Calu3 (cell line): ENCODE measurements around the gene FOXD3. TPM values are rescaled to one million over a fixed set of nuclear protein-coding genes. Genes with fewer than 3 reads are reported as not detected.

ENCODE experiments used
- BruUV-seq: library from RNA; stranded (reverse); fragments of 400-500 nt; replicated peaks from 2 replicates; lab custom pipeline; 2021; lab: Mats Ljungman, UMichigan
- CTCF ChIA-PET: fragments of 300-600 bp; sonication (Branson Sonifier 250); formaldehyde crosslinking; loops from one replicate; lab custom pipeline; 2022; ENCODE audit warnings: antibody characterized with exemption; lab: Charles Lee
- DNase-seq: peaks from one replicate; pipeline ENCODE4 v3.0.0; 2022
- H3K27ac Mint-ChIP-seq: one replicate; pipeline ENCODE4 v1.8.0; 2022; ENCODE audit warnings: mixed read lengths; ENCODE audit not compliant: unreplicated experiment
- H3K27me3 Mint-ChIP-seq: one replicate; pipeline ENCODE4 v1.8.0; 2022; ENCODE audit warnings: mixed read lengths; ENCODE audit not compliant: unreplicated experiment
- H3K36me3 Mint-ChIP-seq: one replicate; pipeline ENCODE4 v1.8.0; 2022; ENCODE audit warnings: mild to moderate bottlenecking, moderate library complexity, mixed read lengths; ENCODE audit not compliant: insufficient read depth, unreplicated experiment
- H3K4me1 Mint-ChIP-seq: one replicate; pipeline ENCODE4 v1.8.0; 2022; ENCODE audit warnings: mild to moderate bottlenecking, low read depth, mixed read lengths; ENCODE audit not compliant: unreplicated experiment
- H3K4me3 Mint-ChIP-seq: one replicate; pipeline ENCODE4 v1.8.0; 2022; ENCODE audit warnings: mild to moderate bottlenecking, low read depth, moderate library complexity, mixed read lengths; ENCODE audit not compliant: unreplicated experiment
- H3K9me3 Mint-ChIP-seq: one replicate; pipeline ENCODE4 v1.8.0; 2022; ENCODE audit warnings: low read depth, mixed read lengths; ENCODE audit not compliant: unreplicated experiment
- CTCF ChIP-seq: fragments of 200-600 bp; IDR thresholded peaks from one replicate; pipeline ENCODE4 v1.8.0; 2022; ENCODE audit warnings: antibody characterized with exemption; ENCODE audit not compliant: unreplicated experiment
- intact Hi-C: fragments of 100-400 bp; cut with micrococcal nuclease; formaldehyde crosslinking; loops from one replicate; pipeline ENCODE4 v1.10.0; 2022; ENCODE audit not compliant: unreplicated experiment
- total RNA-seq: library from RNA; stranded (reverse); gene quantifications from 2 replicates; pipeline ENCODE4 v1.2.3, GENCODE V29; 2022

FOXD3 gene
- total RNA-seq, 1 experiment from 2014 or later = 0.28 TPM

- no peak for TF ChIP-seq CTCF
- Mint-ChIP-seq H3K27ac (no peak overlapping the region), H3K36me3 (peaks cover 21% of the 10 kb centered on the region), H3K4me3 (peak overlapping the region; percentile 68), H3K4me1 (peaks cover 14% of the 10 kb centered on the region), H3K27me3 (peaks cover 54% of the 10 kb centered on the region), H3K9me3 (no peaks in the 10 kb centered on the region)
- peak; percentile 22 for DNase-seq
- BruUV-seq = no TSS peak
- CTCF ChIA-PET = interaction anchor here (0.6 kb wide), 2 partner anchors 197 to 424 kb away, joined by 3 to 4 read pairs; no protein-coding TSS in a partner anchor
- intact Hi-C loops = no loop called here
Measured at GRCh38 chr1:63322944-63323864, 837 bp downstream of the FOXD3 start.

GRCh38 chr1:63323865-63324778, 1.8 kb downstream of the FOXD3 start:
- Mint-ChIP-seq H3K9me3 (no peaks in the 10 kb centered on the region), H3K27me3 (peaks cover 47% of the 10 kb centered on the region)
- no peak for DNase-seq

GRCh38 chr1:63324779-63325119, 2.4 kb downstream of the FOXD3 start:
- Mint-ChIP-seq H3K4me1 (peaks cover 11% of the 10 kb centered on the region), H3K36me3 (peaks cover 21% of the 10 kb centered on the region), H3K4me3 (peak overlapping the region; percentile 7), H3K27me3 (peaks cover 41% of the 10 kb centered on the region), H3K27ac (no peak overlapping the region), H3K9me3 (no peaks in the 10 kb centered on the region)
- no TSS peak for BruUV-seq
- DNase-seq = no peak
- no peak for TF ChIP-seq CTCF
- intact Hi-C loops = no loop called here
- CTCF ChIA-PET = interaction anchor here (0.6 kb wide), 1 partner anchor 192 kb away, joined by 6 read pairs; no protein-coding TSS in a partner anchor

More at GRCh38 chr1:63323865-63324778, 1.8 kb downstream of the FOXD3 start:
- Mint-ChIP-seq H3K27ac (no peak overlapping the region), H3K36me3 (peaks cover 21% of the 10 kb centered on the region), H3K4me3 (peak overlapping the region; percentile 68), H3K4me1 (peaks cover 11% of the 10 kb centered on the region)
- BruUV-seq = no TSS peak
- CTCF ChIA-PET = interaction anchor here (0.6 kb wide), 2 partner anchors 193 to 424 kb away, joined by 3 to 6 read pairs; no protein-coding TSS in a partner anchor
- intact Hi-C loops = no loop called here
- no peak for TF ChIP-seq CTCF

DNA sequence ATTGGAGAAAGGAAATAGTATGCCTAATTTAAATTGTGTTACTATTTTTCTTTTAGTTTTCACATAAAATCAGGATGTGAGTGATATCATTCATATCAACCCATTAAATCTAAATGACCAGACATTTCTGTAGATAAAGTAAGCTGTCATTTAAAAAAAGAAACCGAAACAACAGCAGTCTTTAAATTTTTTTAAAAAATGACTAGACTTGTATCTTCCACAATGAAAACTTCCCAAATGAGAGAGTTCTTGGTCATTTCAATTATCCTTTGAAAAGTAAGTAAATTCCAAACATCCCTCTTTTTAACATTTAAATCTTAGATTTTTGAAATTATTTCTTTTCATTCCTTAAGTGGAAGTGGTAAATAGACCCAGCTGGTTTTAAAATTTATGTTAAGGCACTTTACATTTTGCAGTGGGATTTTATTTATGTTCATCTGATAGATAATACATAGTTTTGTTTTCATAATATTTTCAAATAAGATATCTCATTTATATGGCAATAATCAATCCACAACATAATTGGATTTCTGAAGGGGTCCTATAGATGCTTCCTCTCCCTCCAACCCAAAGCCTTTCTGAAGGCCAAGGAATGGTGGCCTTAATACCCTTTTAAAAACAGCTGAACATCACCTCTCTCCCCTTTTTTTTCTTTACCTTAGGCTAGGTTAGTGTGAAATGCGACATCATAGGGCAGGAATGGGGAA, 3.1 kb downstream of the FOXD3 start:
- no TSS peak for BruUV-seq
- Mint-ChIP-seq H3K4me1 (peaks cover 11% of the 10 kb centered on the region), H3K4me3 (no peak overlapping the region), H3K27me3 (peaks cover 43% of the 10 kb centered on the region), H3K36me3 (peaks cover 21% of the 10 kb centered on the region), H3K9me3 (no peaks in the 10 kb centered on the region), H3K27ac (no peak overlapping the region)
- TF ChIP-seq CTCF = no peak
- intact Hi-C loops = no loop called here
- no peak for DNase-seq
- CTCF ChIA-PET = no interaction called here
